Measurements from ENCODE around the gene TLR1.

DNA sequence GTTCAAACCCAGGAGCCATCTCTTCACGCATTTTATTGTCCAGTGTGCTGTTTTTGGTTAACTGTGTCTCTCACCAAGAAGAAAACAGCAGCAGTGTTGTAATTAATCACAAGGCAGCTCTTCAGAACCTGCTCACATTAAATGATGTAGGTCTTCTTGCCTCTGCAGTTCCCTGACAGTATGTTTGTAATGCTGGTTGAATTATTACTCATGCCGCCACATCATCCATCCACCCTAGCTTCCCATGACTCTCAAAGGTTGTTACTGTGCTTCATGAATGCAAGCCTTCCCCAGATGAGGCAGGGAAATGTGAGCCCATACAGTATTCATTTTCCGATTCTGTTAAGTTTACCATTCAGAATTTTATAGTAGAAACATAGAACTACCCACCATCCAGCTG is 39.2 kb downstream of the TLR1 start:
- TF ChIP-seq, protein P1, sequence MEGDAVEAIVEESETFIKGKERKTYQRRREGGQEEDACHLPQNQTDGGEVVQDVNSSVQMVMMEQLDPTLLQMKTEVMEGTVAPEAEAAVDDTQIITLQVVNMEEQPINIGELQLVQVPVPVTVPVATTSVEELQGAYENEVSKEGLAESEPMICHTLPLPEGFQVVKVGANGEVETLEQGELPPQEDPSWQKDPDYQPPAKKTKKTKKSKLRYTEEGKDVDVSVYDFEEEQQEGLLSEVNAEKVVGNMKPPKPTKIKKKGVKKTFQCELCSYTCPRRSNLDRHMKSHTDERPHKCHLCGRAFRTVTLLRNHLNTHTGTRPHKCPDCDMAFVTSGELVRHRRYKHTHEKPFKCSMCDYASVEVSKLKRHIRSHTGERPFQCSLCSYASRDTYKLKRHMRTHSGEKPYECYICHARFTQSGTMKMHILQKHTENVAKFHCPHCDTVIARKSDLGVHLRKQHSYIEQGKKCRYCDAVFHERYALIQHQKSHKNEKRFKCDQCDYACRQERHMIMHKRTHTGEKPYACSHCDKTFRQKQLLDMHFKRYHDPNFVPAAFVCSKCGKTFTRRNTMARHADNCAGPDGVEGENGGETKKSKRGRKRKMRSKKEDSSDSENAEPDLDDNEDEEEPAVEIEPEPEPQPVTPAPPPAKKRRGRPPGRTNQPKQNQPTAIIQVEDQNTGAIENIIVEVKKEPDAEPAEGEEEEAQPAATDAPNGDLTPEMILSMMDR (conservative IDR thresholded peaks at IDR 0.05 in 1 of 2, IDR thresholded peaks at IDR 0.05 in 1 of 2; ENCODE audit: extremely low read depth in 1 of 2, insufficient read depth in 1 of 2, low read depth in 1 of 2, low read length in 2 of 2): no peak
- TF ChIP-seq EZH2 (IDR thresholded peaks at IDR 0.05; ENCODE audit: borderline replicate concordance, low read length): no peak

All from mammary epithelial cell (primary cell).